Kidney (tissue), 14 donors: Measurements from ENCODE around the gene TECTA. TPM values are rescaled to one million over a fixed set of nuclear protein-coding genes. Genes with fewer than 3 reads are reported as not detected.

Experiments
- DNase-seq, 5 donors: peaks; one replicate each; pipeline ENCODE4 v3.0.0-alpha.2; 2013 to 2020
- FAIRE-seq: peaks from 2 replicates; lab custom pipeline; 2012; peaks lifted over from hg19 to GRCh38; lab: Jason Lieb, UNC
- H3K27ac ChIP-seq, 2 donors: one replicate each; pipeline ENCODE4 v1.7.0; 2013; ENCODE audit warnings: low read depth in 2 of 2, low read length in 2 of 2, inconsistent platforms in 1 of 2
- H3K27me3 ChIP-seq: one replicate; pipeline ENCODE4 v1.7.1; 2013; ENCODE audit warnings: low read length, inconsistent platforms; ENCODE audit not compliant: control insufficient read depth, insufficient read depth
- H3K36me3 ChIP-seq, 3 donors: one replicate each; pipeline versions ENCODE4 v1.7.0 to v1.7.1; 2013; ENCODE audit warnings: low read length in 3 of 3, control low read depth in 1 of 3, inconsistent platforms in 1 of 3; ENCODE audit not compliant: insufficient read depth in 3 of 3, control insufficient read depth in 2 of 3
- H3K4me1 ChIP-seq, 3 donors: one replicate each; pipeline versions ENCODE4 v1.7.0 to v1.7.1; 2013; ENCODE audit warnings: low read length in 3 of 3, inconsistent platforms in 1 of 3, low read depth in 1 of 3; ENCODE audit not compliant: control insufficient read depth in 2 of 3, insufficient read depth in 2 of 3
- H3K4me3 ChIP-seq, 3 donors: one replicate each; pipeline versions ENCODE4 v1.7.0 to v1.8.1; 2013; ENCODE audit warnings: low read length in 3 of 3, control low read depth in 1 of 3, inconsistent platforms in 1 of 3
- H3K9ac ChIP-seq, 3 donors: one replicate each; pipeline versions ENCODE4 v1.7.0 to v1.7.1; 2013; ENCODE audit warnings: low read length in 3 of 3, control low read depth in 1 of 3, inconsistent platforms in 1 of 3
- H3K9me3 ChIP-seq, 3 donors: one replicate each; pipeline versions ENCODE4 v1.7.0 to v1.7.1; 2013; ENCODE audit warnings: low read length in 3 of 3, control low read depth in 1 of 3, inconsistent platforms in 1 of 3; ENCODE audit not compliant: control insufficient read depth in 2 of 3, insufficient read depth in 1 of 3
- CTCF ChIP-seq: IDR thresholded peaks from 3 replicates; pipeline ENCODE4 v1.5.1; 2012; ENCODE audit warnings: mild to moderate bottlenecking, moderate library complexity, borderline replicate concordance; ENCODE audit not compliant: insufficient read depth; ENCODE audit errors: extremely low read depth
- intact Hi-C: fragments of 100-400 bp; cut with DNase I; formaldehyde crosslinking; loops from one replicate; pipeline ENCODE4 v1.11.1; 2022
- polyA plus RNA-seq: library from polyadenylated mRNA; stranded (reverse); fragments of 350-450 nt; fragmentation: Illumina TruSeq; extraction: RNeasy Lipid Tissue Mini Kit (QIAGEN cat#74804); gene quantifications from one replicate; pipeline ENCODE4 v1.2.3, GENCODE V29; 2014; ENCODE audit warnings: low read depth, low replicate concordance; ENCODE audit not compliant: insufficient read depth
- total RNA-seq: library from RNA; stranded (reverse); fragmentation: NEBNext Ultra II Directional; extraction: Animal tissue kit (Norgen Biotek cat#: 25700); gene quantifications from one replicate; pipeline ENCODE4 v1.2.1, GENCODE V29; 2021
- donor health status: control.
- donor health status: control.
- donor health status: control.
- donor health status: control.
- donor health status: control.
- donor health status: DM: yes; HTN: yes; CAD: no.
- donor health status: Normal renal cell carcinoma (clear cell type).

TECTA gene
- total and polyA plus RNA-seq, 2 donors from 2014 or later: 0.54 to 1.2 TPM

GRCh38 chr11:121211626-121212025 is 110.6 kb downstream of the TECTA start:
- no peak for FAIRE-seq
- Histone ChIP-seq H3K4me3 (no peak overlapping the region), H3K9me3 (no peaks in the 10 kb centered on the region), H3K9ac (no peak overlapping the region), H3K27me3 (no peaks in the 10 kb centered on the region), H3K36me3 (no peaks in the 10 kb centered on the region), H3K4me1 (no peaks in the 10 kb centered on the region), H3K27ac (no peak overlapping the region)
- intact Hi-C loops: no loop called here
- TF ChIP-seq CTCF: no peak
- no peak for DNase-seq

GRCh38 chr11:121212536-121213361 is 111.7 kb downstream of the TECTA start:
- DNase-seq (no peak), FAIRE-seq (no peak)
- no peak overlapping the region for H3K9ac ChIP-seq
- H3K4me1 ChIP-seq: no peaks in the 10 kb centered on the region
- no peaks in the 10 kb centered on the region for H3K36me3 ChIP-seq
- H3K27ac ChIP-seq: no peak overlapping the region
- H3K9me3 ChIP-seq: no peaks in the 10 kb centered on the region
- no peak for TF ChIP-seq CTCF
- intact Hi-C loops: no loop called here
- no peak overlapping the region for H3K4me3 ChIP-seq
- H3K27me3 ChIP-seq: no peaks in the 10 kb centered on the region

GRCh38 chr11:121213362-121213893 is 112.4 kb downstream of the TECTA start:
- DNase-seq (no peak), FAIRE-seq (no peak)
- intact Hi-C loops: no loop called here
- Histone ChIP-seq H3K4me1 (no peaks in the 10 kb centered on the region), H3K36me3 (no peaks in the 10 kb centered on the region), H3K4me3 (no peak overlapping the region), H3K9me3 (no peaks in the 10 kb centered on the region), H3K27ac (no peak overlapping the region), H3K9ac (no peak overlapping the region), H3K27me3 (no peaks in the 10 kb centered on the region)
- TF ChIP-seq CTCF: no peak
